ENCODE data around the gene PTAR1.
A peak's percentile ranks its signal among the peaks of the same experiment; 100 is the strongest.

PTAR1 gene

GRCh38 chr9:69672596-69673310 lies 87.1 kb downstream of the PTAR1 start:
- peak; percentile 58 to 60 for DNase-seq

GRCh38 chr9:69671879-69672595 lies 87.8 kb downstream of the PTAR1 start, which contains the start of gene APBA1:
APBA1 (minus strand) TSS chr9:69672371.
- DNase-seq, result peak; percentile 30 to 45

- no peak for DNase-seq
These were observed 88.4 kb downstream of the PTAR1 start for GRCh38 chr9:69671311-69671878.

GRCh38 chr9:69667306-69667705 lies 92.5 kb downstream of the PTAR1 start:
- DNase-seq, result no peak

- no peak for DNase-seq
These were observed 99.5 kb downstream of the PTAR1 start for GRCh38 chr9:69660304-69660703.
